ENCODE results near the gene HECW1.

GRCh38 chr7:43099750-43100149 is 12.7 kb upstream of the HECW1 start:
- TF ChIP-seq ZNF596 (tag by site-specific recombination; IDR thresholded peaks at IDR 0.05) (no peak), CTCF (tag by site-specific recombination; IDR thresholded peaks at IDR 0.05) (no peak), ZNF311 (tag by site-specific recombination; IDR thresholded peaks at IDR 0.05; ENCODE audit: borderline replicate concordance) (no peak), ZBTB11 (tag by site-specific recombination; conservative IDR thresholded peaks at IDR 0.05; ENCODE audit: low read depth) (no peak), ZNF629 (tag by site-specific recombination; IDR thresholded peaks at IDR 0.05) (no peak)
- TF ChIP-seq, protein P1, sequence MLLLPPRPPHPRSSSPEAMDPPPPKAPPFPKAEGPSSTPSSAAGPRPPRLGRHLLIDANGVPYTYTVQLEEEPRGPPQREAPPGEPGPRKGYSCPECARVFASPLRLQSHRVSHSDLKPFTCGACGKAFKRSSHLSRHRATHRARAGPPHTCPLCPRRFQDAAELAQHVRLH (tag by site-specific recombination; IDR thresholded peaks at IDR 0.05): no peak
